Nephron progenitor cell (in vitro differentiated cells): Measurements from ENCODE around the gene CARNS1.

Source experiments
- DNase-seq: peaks from one replicate; pipeline ENCODE4 v3.0.0; 2021
- H3K27ac Mint-ChIP-seq: 2 replicates; pipeline ENCODE4 v1.8.0; 2021; ENCODE audit warnings: mild to moderate bottlenecking, moderate library complexity, mixed read lengths
- H3K27me3 Mint-ChIP-seq: 2 replicates; pipeline ENCODE4 v1.8.0; 2021; ENCODE audit warnings: mild to moderate bottlenecking, low read depth, mixed read lengths; ENCODE audit not compliant: poor library complexity
- H3K36me3 Mint-ChIP-seq: 2 replicates; pipeline ENCODE4 v1.8.0; 2021; ENCODE audit warnings: low read depth, mixed read lengths
- H3K4me1 Mint-ChIP-seq: 2 replicates; pipeline ENCODE4 v1.8.0; 2021; ENCODE audit warnings: mixed read lengths
- H3K4me3 Mint-ChIP-seq: 2 replicates; pipeline ENCODE4 v1.8.0; 2021; ENCODE audit warnings: mild to moderate bottlenecking, moderate library complexity, mixed read lengths
- H3K9me3 Mint-ChIP-seq: 2 replicates; pipeline ENCODE4 v1.8.0; 2021; ENCODE audit warnings: mild to moderate bottlenecking, moderate library complexity, mixed read lengths
- CTCF ChIP-seq: fragments of 200-600 bp; sonication (generic); IDR thresholded peaks from 2 replicates; pipeline ENCODE4 v1.5.0; 2021; ENCODE audit warnings: antibody characterized with exemption

The CARNS1 gene

GRCh38 chr11:67457453-67457852 is 42.0 kb downstream of the CARNS1 start:
- peaks cover 26% of the 10 kb centered on the region for H3K4me1 Mint-ChIP-seq
- H3K4me3 Mint-ChIP-seq: no peak overlapping the region
- no peaks in the 10 kb centered on the region for H3K36me3 Mint-ChIP-seq
- H3K9me3 Mint-ChIP-seq: no peaks in the 10 kb centered on the region
- no peak for TF ChIP-seq CTCF
- DNase-seq: no peak
- H3K27me3 Mint-ChIP-seq: peaks cover 3% of the 10 kb centered on the region
- H3K27ac Mint-ChIP-seq: peak overlapping the region; percentile 39

GRCh38 chr11:67458266-67458665 is 42.8 kb downstream of the CARNS1 start:
- DNase-seq: no peak
- H3K36me3 Mint-ChIP-seq: no peaks in the 10 kb centered on the region
- H3K27me3 Mint-ChIP-seq: peaks cover 3% of the 10 kb centered on the region
- no peaks in the 10 kb centered on the region for H3K9me3 Mint-ChIP-seq
- TF ChIP-seq CTCF: no peak
- H3K27ac Mint-ChIP-seq: no peak overlapping the region
- H3K4me3 Mint-ChIP-seq: no peak overlapping the region
- H3K4me1 Mint-ChIP-seq: peaks cover 26% of the 10 kb centered on the region

- no peak for DNase-seq
- TF ChIP-seq CTCF: no peak
- H3K4me1 Mint-ChIP-seq: peaks cover 26% of the 10 kb centered on the region
- H3K27me3 Mint-ChIP-seq: peaks cover 3% of the 10 kb centered on the region
- H3K9me3 Mint-ChIP-seq: no peaks in the 10 kb centered on the region
- H3K27ac Mint-ChIP-seq: no peak overlapping the region
- H3K36me3 Mint-ChIP-seq: peaks cover 4% of the 10 kb centered on the region
- no peak overlapping the region for H3K4me3 Mint-ChIP-seq
Observed at GRCh38 chr11:67463186-67463585, 47.7 kb downstream of the CARNS1 start.

GRCh38 chr11:67463680-67464410 is 48.4 kb downstream of the CARNS1 start:
- peaks cover 4% of the 10 kb centered on the region for H3K36me3 Mint-ChIP-seq
- H3K27ac Mint-ChIP-seq: no peak overlapping the region
- no peak for DNase-seq
- H3K4me1 Mint-ChIP-seq: peaks cover 29% of the 10 kb centered on the region
- H3K27me3 Mint-ChIP-seq: peaks cover under 1% of the 10 kb centered on the region
- TF ChIP-seq CTCF: no peak
- H3K4me3 Mint-ChIP-seq: peak overlapping the region; percentile 79
- H3K9me3 Mint-ChIP-seq: no peaks in the 10 kb centered on the region

GRCh38 chr11:67464411-67465188 is 49.1 kb downstream of the CARNS1 start:
- DNase-seq: peak; percentile 90
- Mint-ChIP-seq H3K9me3 (no peaks in the 10 kb centered on the region), H3K4me3 (peak overlapping the region; percentile 79), H3K27me3 (no peaks in the 10 kb centered on the region), H3K27ac (no peak overlapping the region), H3K36me3 (peaks cover 4% of the 10 kb centered on the region), H3K4me1 (peaks cover 29% of the 10 kb centered on the region)
- no peak for TF ChIP-seq CTCF
